ENCODE measurements around the gene GPC6.

The GPC6 gene

GRCh38 chr13:93660391-93661063 lies 433.9 kb downstream of the GPC6 start:
- in situ Hi-C loops (cut with HindIII; ENCODE audit: low sequenced_read_pairs) = no loop called here

GRCh38 chr13:93670866-93671265 lies 444.3 kb downstream of the GPC6 start:
- in situ Hi-C loops (cut with HindIII; ENCODE audit: low sequenced_read_pairs) = no loop called here

GRCh38 chr13:93672996-93673395 lies 446.4 kb downstream of the GPC6 start:
- in situ Hi-C loops (cut with HindIII; ENCODE audit: low sequenced_read_pairs) = no loop called here

- in situ Hi-C loops (cut with HindIII; ENCODE audit: low sequenced_read_pairs) = no loop called here
Measured at GRCh38 chr13:93673885-93674284, 447.3 kb downstream of the GPC6 start.

- in situ Hi-C loops (cut with HindIII; ENCODE audit: low sequenced_read_pairs) = no loop called here
Measured at GRCh38 chr13:93674337-93674755, 447.7 kb downstream of the GPC6 start.

- in situ Hi-C loops (cut with HindIII; ENCODE audit: low sequenced_read_pairs) = no loop called here
Measured at GRCh38 chr13:93680329-93680728, 453.7 kb downstream of the GPC6 start.

- in situ Hi-C loops (cut with HindIII; ENCODE audit: low sequenced_read_pairs) = no loop called here
Measured at GRCh38 chr13:93685900-93686299, 459.3 kb downstream of the GPC6 start.

GRCh38 chr13:93686399-93686798 lies 459.8 kb downstream of the GPC6 start:
- in situ Hi-C loops (cut with HindIII; ENCODE audit: low sequenced_read_pairs) = no loop called here

- in situ Hi-C loops (cut with HindIII; ENCODE audit: low sequenced_read_pairs) = no loop called here
Measured at GRCh38 chr13:93687261-93687660, 460.7 kb downstream of the GPC6 start.

GRCh38 chr13:93689333-93689732 lies 462.7 kb downstream of the GPC6 start:
- in situ Hi-C loops (cut with HindIII; ENCODE audit: low sequenced_read_pairs) = no loop called here

- in situ Hi-C loops (cut with HindIII; ENCODE audit: low sequenced_read_pairs) = no loop called here
Measured at GRCh38 chr13:93690139-93690538, 463.5 kb downstream of the GPC6 start.

GRCh38 chr13:93698016-93698613 lies 471.5 kb downstream of the GPC6 start:
- in situ Hi-C loops (cut with HindIII; ENCODE audit: low sequenced_read_pairs) = no loop called here

GRCh38 chr13:93700115-93700514 lies 473.5 kb downstream of the GPC6 start:
- in situ Hi-C loops (cut with HindIII; ENCODE audit: low sequenced_read_pairs) = no loop called here

GRCh38 chr13:93708308-93709075 lies 481.9 kb downstream of the GPC6 start:
- in situ Hi-C loops (cut with HindIII; ENCODE audit: low sequenced_read_pairs) = no loop called here

GRCh38 chr13:93709506-93710244 lies 483.1 kb downstream of the GPC6 start:
- in situ Hi-C loops (cut with HindIII; ENCODE audit: low sequenced_read_pairs) = no loop called here

- in situ Hi-C loops (cut with HindIII; ENCODE audit: low sequenced_read_pairs) = no loop called here
Measured at GRCh38 chr13:93714171-93714570, 487.6 kb downstream of the GPC6 start.

- in situ Hi-C loops (cut with HindIII; ENCODE audit: low sequenced_read_pairs) = no loop called here
Measured at GRCh38 chr13:93715866-93716265, 489.3 kb downstream of the GPC6 start.

GRCh38 chr13:93716623-93717022 lies 490.0 kb downstream of the GPC6 start:
- in situ Hi-C loops (cut with HindIII; ENCODE audit: low sequenced_read_pairs) = no loop called here

- in situ Hi-C loops (cut with HindIII; ENCODE audit: low sequenced_read_pairs) = no loop called here
Measured at GRCh38 chr13:93721483-93721882, 494.9 kb downstream of the GPC6 start.

GRCh38 chr13:93723316-93723715 lies 496.7 kb downstream of the GPC6 start:
- in situ Hi-C loops (cut with HindIII; ENCODE audit: low sequenced_read_pairs) = no loop called here

GRCh38 chr13:93724187-93724586 lies 497.6 kb downstream of the GPC6 start:
- in situ Hi-C loops (cut with HindIII; ENCODE audit: low sequenced_read_pairs) = no loop called here
